NCI-H524 treated with DMSO at 0.1 percent for 48 hours (cell line): ENCODE data around the gene PRR36.

Experiments
- DNase-seq: peaks from one replicate; lab custom pipeline; 2025; lab: John Stamatoyannopoulos, UW

Gene PRR36

DNA sequence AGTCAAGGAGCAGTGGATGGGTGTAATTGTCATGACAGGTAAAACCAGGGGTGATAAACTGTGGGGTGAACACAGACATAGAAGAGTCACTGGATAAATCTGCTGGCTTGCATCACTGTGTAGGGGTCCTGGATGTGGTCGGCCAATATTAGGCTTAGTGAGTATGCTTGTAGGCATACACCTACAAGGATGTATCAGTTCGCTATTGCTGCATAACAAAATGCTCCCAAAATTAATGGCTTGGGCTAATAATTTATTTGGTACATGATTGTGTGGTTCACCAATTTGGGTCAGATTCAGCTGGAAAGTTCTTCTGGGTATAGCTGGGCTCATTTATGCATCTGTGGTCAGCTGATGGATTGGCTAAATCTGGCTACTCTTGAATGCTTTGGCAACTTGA is 55.4 kb downstream of the PRR36 start:
- no peak for DNase-seq
